ENCODE data around the gene MLF1. TPM values are rescaled to one million over a fixed set of nuclear protein-coding genes. Genes with fewer than 3 reads are reported as not detected.
"Not testable (repeated sequence)": the region's sequence is repeated elsewhere in the genome, so short reads cannot be mapped to it uniquely, and the experiment has no call there.

Gene MLF1
- total RNA-seq, 4 donors from 2014 or later, result 1.3 to 5.9 (median 1.7) TPM

- no peaks in the 10 kb centered on the region for H3K27me3 ChIP-seq
- no peak overlapping the region for H3K27ac ChIP-seq
- H3K4me3 ChIP-seq, result no peak overlapping the region
- H3K4me1 ChIP-seq, result no peaks in the 10 kb centered on the region
- no peaks in the 10 kb centered on the region for H3K36me3 ChIP-seq
- no peaks in the 10 kb centered on the region for H3K9me3 ChIP-seq
- DNase-seq, result no peak
- intact Hi-C loops (cut with DNase I), result no loop called here
- TF ChIP-seq CTCF (IDR thresholded peaks at IDR 0.05) (peak in 3 of 6 experiments; percentile 21 to 55 (median 33)), POLR2A (IDR thresholded peaks at IDR 0.05) (no peak)
Observed at GRCh38 chr3:158532099-158532734, 38.8 kb upstream of the MLF1 start.

GRCh38 chr3:158535918-158536317 lies 35.1 kb upstream of the MLF1 start:
- DNase-seq, result no peak
- Histone ChIP-seq H3K4me1 (no peaks in the 10 kb centered on the region), H3K9me3 (no peaks in the 10 kb centered on the region), H3K27ac (no peak overlapping the region), H3K36me3 (no peaks in the 10 kb centered on the region), H3K27me3 (no peaks in the 10 kb centered on the region), H3K4me3 (no peak overlapping the region)
- 75 to 79% methylated on average over 2 of the region's 2 CpGs for WGBS, 2 donors
- intact Hi-C loops (cut with DNase I), result no loop called here
- TF ChIP-seq CTCF (IDR thresholded peaks at IDR 0.05) (no peak), POLR2A (IDR thresholded peaks at IDR 0.05) (no peak)

DNA sequence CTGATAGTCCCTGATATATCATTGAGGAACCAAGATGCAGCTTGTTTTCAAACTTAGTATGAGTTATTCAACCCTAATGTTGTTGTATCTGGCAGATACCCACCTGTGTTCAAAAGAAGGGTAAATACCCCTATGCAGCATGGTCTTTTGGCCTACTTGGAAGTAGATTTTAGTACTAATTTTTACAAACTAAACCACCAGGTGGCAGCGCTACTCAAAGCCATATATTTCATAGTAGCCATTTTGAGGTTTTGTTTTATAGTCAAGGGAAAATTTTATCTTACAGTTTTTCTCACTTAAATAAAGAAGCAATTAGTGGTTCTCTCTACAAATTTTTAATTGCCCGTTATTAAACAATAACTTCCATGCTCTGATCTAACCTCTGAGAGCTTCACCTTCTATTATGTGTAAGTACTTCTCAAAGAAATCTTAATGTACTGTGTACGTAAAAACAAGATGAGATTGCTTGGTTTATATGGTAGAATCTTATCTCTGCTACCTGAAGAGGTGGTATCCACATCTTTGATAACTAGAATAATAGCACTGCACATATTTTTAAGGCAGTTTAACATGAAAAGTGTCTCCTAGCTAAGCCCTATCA lies 31.5 kb upstream of the MLF1 start:
- H3K36me3 ChIP-seq, result peaks cover 0 to 14% (median 0%) of the 10 kb centered on the region in 3 donors
- H3K9me3 ChIP-seq, result no peaks in the 10 kb centered on the region
- intact Hi-C loops (cut with DNase I), result no loop called here
- TF ChIP-seq POLR2A (IDR thresholded peaks at IDR 0.05) (no peak), CTCF (IDR thresholded peaks at IDR 0.05) (peak; percentile 13 to 54 (median 31))
- no peak for DNase-seq
- no peaks in the 10 kb centered on the region for H3K27me3 ChIP-seq
- no peaks in the 10 kb centered on the region for H3K4me1 ChIP-seq
- no peak overlapping the region for H3K4me3 ChIP-seq
- WGBS, 2 donors, result 77 to 84% methylated on average over 3 of the region's 3 CpGs
- no peak overlapping the region for H3K27ac ChIP-seq

DNA sequence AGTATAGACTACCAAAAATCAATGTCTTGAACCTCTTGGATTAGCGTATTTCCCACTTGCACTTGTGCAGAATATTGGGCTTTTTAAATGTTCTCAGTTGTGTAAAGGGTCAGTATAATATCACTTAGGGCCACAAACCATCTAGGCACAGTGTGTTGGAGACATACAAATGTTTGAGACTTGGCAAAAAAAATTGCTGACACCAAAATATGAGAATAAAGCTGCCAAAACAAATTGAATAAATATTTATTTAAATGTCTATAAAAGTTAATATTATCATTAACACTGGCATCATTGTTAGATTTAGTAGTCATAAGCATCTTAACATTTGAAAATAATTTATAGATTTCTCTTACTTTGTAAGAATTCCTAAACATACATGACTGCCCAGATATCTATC lies 30.9 kb upstream of the MLF1 start:
- Histone ChIP-seq H3K36me3 (peaks cover 0 to 17% (median 0%) of the 10 kb centered on the region in 3 donors), H3K4me1 (no peaks in the 10 kb centered on the region), H3K27me3 (no peaks in the 10 kb centered on the region), H3K27ac (no peak overlapping the region), H3K4me3 (no peak overlapping the region), H3K9me3 (no peaks in the 10 kb centered on the region)
- 94 to 100% methylated on average over 1 of the region's 1 CpG for WGBS, 2 donors
- intact Hi-C loops (cut with DNase I), result no loop called here
- DNase-seq, result no peak
- TF ChIP-seq POLR2A (IDR thresholded peaks at IDR 0.05), result no peak
- TF ChIP-seq CTCF (IDR thresholded peaks at IDR 0.05), result no peak

- no peak for DNase-seq
- intact Hi-C loops (cut with DNase I), result no loop called here
- no peaks in the 10 kb centered on the region for H3K27me3 ChIP-seq
- H3K9me3 ChIP-seq, result no peaks in the 10 kb centered on the region
- 60 to 83% methylated on average over 4 of the region's 4 CpGs for WGBS, 2 donors
- H3K4me3 ChIP-seq, result no peak overlapping the region
- no peak overlapping the region for H3K27ac ChIP-seq
- peaks cover 0 to 21% (median 0%) of the 10 kb centered on the region in 3 donors for H3K36me3 ChIP-seq
- H3K4me1 ChIP-seq, result no peaks in the 10 kb centered on the region
- no peak for TF ChIP-seq POLR2A (IDR thresholded peaks at IDR 0.05)
Observed at GRCh38 chr3:158548691-158549090, 22.3 kb upstream of the MLF1 start.

- not testable (repeated sequence) for DNase-seq
- 94 to 96% methylated on average over 8 to 9 of the region's 9 CpGs for WGBS, 2 donors
Observed at GRCh38 chr3:158549938-158550337, 21.1 kb upstream of the MLF1 start.

More at GRCh38 chr3:158549938-158550337, 21.1 kb upstream of the MLF1 start:
- intact Hi-C loops (cut with DNase I); H3K9me3 ChIP-seq; H3K4me1 ChIP-seq; H3K27ac ChIP-seq; H3K36me3 ChIP-seq; H3K27me3 ChIP-seq; H3K4me3 ChIP-seq: not testable (repeated sequence)
